ENCODE results near the gene STOM. TPM values are rescaled to one million over a fixed set of nuclear protein-coding genes. Genes with fewer than 3 reads are reported as not detected.

Gene STOM
- total RNA-seq, 1 experiment from 2014 or later = 72.4 TPM

GRCh38 chr9:121353241-121354061 lies 16.6 kb downstream of the STOM start:
- Histone ChIP-seq H3K9me3 (ENCODE audit: low read depth, low read length, poor library complexity, severe bottlenecking) (no peaks in the 10 kb centered on the region), H3K27me3 (replicated peaks; ENCODE audit: insufficient read depth, low read depth, low read length, poor library complexity) (no peaks in the 10 kb centered on the region), H3K4me1 (ENCODE audit: insufficient read depth, low read length, poor library complexity, severe bottlenecking) (peaks cover 50% of the 10 kb centered on the region), H3K4me3 (ENCODE audit: low read depth, low read length, poor library complexity, severe bottlenecking) (no peak overlapping the region), H3K27ac (ENCODE audit: low read depth, low read length, poor library complexity, severe bottlenecking) (peak overlapping the region; percentile 12), H3K36me3 (ENCODE audit: insufficient read depth, low read length, poor library complexity, severe bottlenecking) (peaks cover 31% of the 10 kb centered on the region)
- POLR2A ChIA-PET (ENCODE audit: low non-redundant PET) = no interaction called here
- CTCF ChIA-PET = no interaction called here
- no peak for DNase-seq (ENCODE audit: low spot score)
- TF ChIP-seq, protein P1, sequence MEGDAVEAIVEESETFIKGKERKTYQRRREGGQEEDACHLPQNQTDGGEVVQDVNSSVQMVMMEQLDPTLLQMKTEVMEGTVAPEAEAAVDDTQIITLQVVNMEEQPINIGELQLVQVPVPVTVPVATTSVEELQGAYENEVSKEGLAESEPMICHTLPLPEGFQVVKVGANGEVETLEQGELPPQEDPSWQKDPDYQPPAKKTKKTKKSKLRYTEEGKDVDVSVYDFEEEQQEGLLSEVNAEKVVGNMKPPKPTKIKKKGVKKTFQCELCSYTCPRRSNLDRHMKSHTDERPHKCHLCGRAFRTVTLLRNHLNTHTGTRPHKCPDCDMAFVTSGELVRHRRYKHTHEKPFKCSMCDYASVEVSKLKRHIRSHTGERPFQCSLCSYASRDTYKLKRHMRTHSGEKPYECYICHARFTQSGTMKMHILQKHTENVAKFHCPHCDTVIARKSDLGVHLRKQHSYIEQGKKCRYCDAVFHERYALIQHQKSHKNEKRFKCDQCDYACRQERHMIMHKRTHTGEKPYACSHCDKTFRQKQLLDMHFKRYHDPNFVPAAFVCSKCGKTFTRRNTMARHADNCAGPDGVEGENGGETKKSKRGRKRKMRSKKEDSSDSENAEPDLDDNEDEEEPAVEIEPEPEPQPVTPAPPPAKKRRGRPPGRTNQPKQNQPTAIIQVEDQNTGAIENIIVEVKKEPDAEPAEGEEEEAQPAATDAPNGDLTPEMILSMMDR (conservative IDR thresholded peaks at IDR 0.05; ENCODE audit: low read depth, low read length) = no peak
- no peak for TF ChIP-seq EZH2 (IDR thresholded peaks at IDR 0.05; ENCODE audit: borderline replicate concordance, low read depth, low read length, poor library complexity, severe bottlenecking)
- no TSS peak for BruUV-seq (replicated peaks)
- intact Hi-C loops (cut with micrococcal nuclease; ENCODE audit: unreplicated experiment) = no loop called here

GRCh38 chr9:121350993-121351561 lies 19.0 kb downstream of the STOM start:
- Histone ChIP-seq H3K9me3 (ENCODE audit: low read depth, low read length, poor library complexity, severe bottlenecking) (no peaks in the 10 kb centered on the region), H3K4me3 (ENCODE audit: low read depth, low read length, poor library complexity, severe bottlenecking) (peak overlapping the region; percentile 23), H3K27ac (ENCODE audit: low read depth, low read length, poor library complexity, severe bottlenecking) (peak overlapping the region; percentile 84), H3K27me3 (replicated peaks; ENCODE audit: insufficient read depth, low read depth, low read length, poor library complexity) (no peaks in the 10 kb centered on the region), H3K4me1 (ENCODE audit: insufficient read depth, low read length, poor library complexity, severe bottlenecking) (peaks cover 41% of the 10 kb centered on the region), H3K36me3 (ENCODE audit: insufficient read depth, low read length, poor library complexity, severe bottlenecking) (peaks cover 46% of the 10 kb centered on the region)
- intact Hi-C loops (cut with micrococcal nuclease; ENCODE audit: unreplicated experiment) = no loop called here
- BruUV-seq (replicated peaks) = no TSS peak
- DNase-seq (ENCODE audit: low spot score) = peak; percentile 97
- TF ChIP-seq EZH2 (IDR thresholded peaks at IDR 0.05; ENCODE audit: borderline replicate concordance, low read depth, low read length, poor library complexity, severe bottlenecking) = no peak
- TF ChIP-seq, protein P1 (conservative IDR thresholded peaks at IDR 0.05; ENCODE audit: low read depth, low read length) = no peak
- CTCF ChIA-PET = no interaction called here
- POLR2A ChIA-PET (ENCODE audit: low non-redundant PET) = interaction anchor here (0.6 kb wide), 2 partner anchors 15 to 639 kb away, joined by 4 to 5 read pairs; no protein-coding TSS in a partner anchor

- CTCF ChIA-PET = no interaction called here
- Histone ChIP-seq H3K27ac (ENCODE audit: low read depth, low read length, poor library complexity, severe bottlenecking) (peak overlapping the region; percentile 84), H3K9me3 (ENCODE audit: low read depth, low read length, poor library complexity, severe bottlenecking) (no peaks in the 10 kb centered on the region), H3K4me3 (ENCODE audit: low read depth, low read length, poor library complexity, severe bottlenecking) (no peak overlapping the region), H3K4me1 (ENCODE audit: insufficient read depth, low read length, poor library complexity, severe bottlenecking) (peaks cover 50% of the 10 kb centered on the region), H3K36me3 (ENCODE audit: insufficient read depth, low read length, poor library complexity, severe bottlenecking) (peaks cover 45% of the 10 kb centered on the region), H3K27me3 (replicated peaks; ENCODE audit: insufficient read depth, low read depth, low read length, poor library complexity) (no peaks in the 10 kb centered on the region)
- no TSS peak for BruUV-seq (replicated peaks)
- DNase-seq (ENCODE audit: low spot score) = no peak
- no peak for TF ChIP-seq EZH2 (IDR thresholded peaks at IDR 0.05; ENCODE audit: borderline replicate concordance, low read depth, low read length, poor library complexity, severe bottlenecking)
- TF ChIP-seq, protein P1 (conservative IDR thresholded peaks at IDR 0.05; ENCODE audit: low read depth, low read length) = no peak
- intact Hi-C loops (cut with micrococcal nuclease; ENCODE audit: unreplicated experiment) = no loop called here
- POLR2A ChIA-PET (ENCODE audit: low non-redundant PET) = no interaction called here
Observed at GRCh38 chr9:121350036-121350435, 20.0 kb downstream of the STOM start.

Data from A673 (cell line).